K562 (cell line): ENCODE data around the gene BNIPL. TPM values are rescaled to one million over a fixed set of nuclear protein-coding genes. Genes with fewer than 3 reads are reported as not detected.

Experiments used
- ATAC-seq: fragments of 200-7000 bp; cut with Tn5 transposase; 3 replicates; pipeline ENCODE4 v1.9.1; 2020; ENCODE audit warnings: moderate library complexity
- BruUV-seq: library from RNA; stranded (reverse); fragments of 400-500 nt; replicated peaks from 2 replicates; lab custom pipeline; 2021; lab: Mats Ljungman, UMichigan
- CTCF ChIA-PET: fragments of 300-600 bp; formaldehyde crosslinking; extraction: SDS; loops from one replicate; lab custom pipeline; 2021; ENCODE audit warnings: low intra/inter-chr PET ratio; lab: Yijun Ruan, JAX
- POLR2A ChIA-PET: fragments of 300-600, 350-650 bp; sonication (Branson Sonifier 250); formaldehyde crosslinking; extraction: SDS; loops from one replicate; lab custom pipeline; 2021; ENCODE audit warnings: antibody characterized with exemption, inconsistent platforms; lab: Yijun Ruan, JAX
- DNase-seq, 4 experiments: peaks; one replicate each; pipeline versions ENCODE4 v3.0.0 to v3.0.0-alpha.2; 2011 to 2018; ENCODE audit warnings: low spot score in 3 of 4, mixed read lengths in 3 of 4; ENCODE audit errors: extremely low read depth in 1 of 4
- FAIRE-seq: peaks from 2 replicates; lab custom pipeline; 2011; peaks lifted over from hg19 to GRCh38; lab: Jason Lieb, UNC
- H2AFZ ChIP-seq: 2 replicates; pipeline ENCODE4 v1.6.0; 2011; ENCODE audit warnings: low read depth, low read length, control low read depth, inconsistent platforms
- H3K27ac ChIP-seq: fragments of 200-600 bp; 3 replicates; pipeline ENCODE4 v1.8.0; 2011; ENCODE audit warnings: low read depth, mild to moderate bottlenecking, control low read depth, inconsistent platforms, low read length, moderate library complexity, mixed read lengths; ENCODE audit errors: extremely low read depth
- H3K27me3 ChIP-seq, 2 experiments: fragments of 300-600 bp in 1 of 2; 2 replicates in 1 of 2; 3 replicates in 1 of 2; pipeline versions ENCODE4 v1.6.0 to v1.8.0; 2011; ENCODE audit warnings: inconsistent platforms in 2 of 2, low read length in 2 of 2, mild to moderate bottlenecking in 1 of 2, mixed read lengths in 1 of 2, moderate library complexity in 1 of 2; ENCODE audit not compliant: control insufficient read depth in 2 of 2, insufficient read depth in 2 of 2
- H3K36me3 ChIP-seq: fragments of 300-600 bp; 3 replicates; pipeline ENCODE4 v1.8.0; 2011; ENCODE audit warnings: mild to moderate bottlenecking, low read length, inconsistent platforms; ENCODE audit not compliant: control insufficient read depth, insufficient read depth
- H3K4me1 ChIP-seq, 2 experiments: fragments of 200-600 bp in 1 of 2; replicated peaks in 1 of 2; 2 replicates in 1 of 2; 3 replicates in 1 of 2; pipeline versions ENCODE4 v1.5.1 to v1.8.0; 2011; ENCODE audit warnings: inconsistent platforms in 2 of 2, low read length in 2 of 2, mild to moderate bottlenecking in 1 of 2, mixed read lengths in 1 of 2, moderate library complexity in 1 of 2; ENCODE audit not compliant: control insufficient read depth in 2 of 2, insufficient read depth in 2 of 2
- H3K4me2 ChIP-seq: 2 replicates; pipeline ENCODE4 v1.6.1; 2011; ENCODE audit warnings: low read length, control low read depth, inconsistent platforms, mixed read lengths; ENCODE audit not compliant: insufficient read depth
- H3K4me3 ChIP-seq: fragments of 200-600 bp; sonication (generic), shearing (Covaris generic); 2 replicates; pipeline ENCODE4 v1.5.1; 2016; ENCODE audit warnings: control low read depth, inconsistent platforms
- H3K79me2 ChIP-seq: fragments of 200-600 bp; 3 replicates; pipeline ENCODE4 v1.8.0; 2011; ENCODE audit warnings: low read length, inconsistent platforms; ENCODE audit not compliant: control insufficient read depth, insufficient read depth
- H3K9ac ChIP-seq, 2 experiments: 2 replicates each; pipeline versions ENCODE4 v1.6.0 to v1.6.1; 2011; ENCODE audit warnings: low read depth in 2 of 2, low read length in 2 of 2, control low read depth in 1 of 2, inconsistent platforms in 1 of 2, mild to moderate bottlenecking in 1 of 2, mixed read lengths in 1 of 2; ENCODE audit not compliant: insufficient read depth in 1 of 2
- H3K9me1 ChIP-seq: one replicate; pipeline ENCODE4 v1.6.0; 2011; ENCODE audit warnings: inconsistent platforms, mild to moderate bottlenecking, low read length, moderate library complexity; ENCODE audit not compliant: control insufficient read depth, insufficient read depth
- H3K9me3 ChIP-seq: replicated peaks from 2 replicates; pipeline ENCODE4 v1.5.1; 2011; ENCODE audit warnings: low read depth, low read length, inconsistent platforms; ENCODE audit not compliant: control insufficient read depth, insufficient read depth
- H4K20me1 ChIP-seq: replicated peaks from 2 replicates; pipeline ENCODE4 v1.6.1; 2011; ENCODE audit warnings: low read length, inconsistent platforms, mixed read lengths; ENCODE audit not compliant: control insufficient read depth, insufficient read depth
- ETV5 ChIP-seq: sonication (generic); formaldehyde crosslinking; IDR thresholded peaks from 2 replicates; pipeline ENCODE4 v1.4.0; 2020; ENCODE audit warnings: low read depth, mild to moderate bottlenecking, missing genetic modification reagents
- FOXK2 ChIP-seq, 2 experiments: fragments of 450-650 bp; IDR thresholded peaks in 1 of 2; conservative IDR thresholded peaks in 1 of 2; 2 replicates each; pipeline ENCODE4 v1.6.1; 2016; ENCODE audit warnings: low read depth in 2 of 2, mild to moderate bottlenecking in 1 of 2
- GABPA ChIP-seq: fragments of 200-800 bp; sonication (Bioruptor generic); conservative IDR thresholded peaks from 2 replicates; pipeline ENCODE4 v1.6.1; 2016; ENCODE audit warnings: low read depth, missing genetic modification characterization, missing compliant biosample characterization
- HCFC1 ChIP-seq: IDR thresholded peaks from 2 replicates; pipeline ENCODE4 v1.6.1; 2012; ENCODE audit warnings: low read depth, low read length, improper control_type of control experiment
- KDM5B ChIP-seq: fragments of 200-600 bp; sonication (generic); IDR thresholded peaks from 2 replicates; pipeline ENCODE4 v1.6.1; 2012; ENCODE audit warnings: low read depth, mild to moderate bottlenecking, moderate library complexity, low read length, control low read depth, inconsistent platforms; ENCODE audit not compliant: insufficient replicate concordance
- MEF2A ChIP-seq: IDR thresholded peaks from 2 replicates; pipeline ENCODE4 v1.6.1; 2011; ENCODE audit warnings: low read depth, mild to moderate bottlenecking, low read length, moderate library complexity; ENCODE audit not compliant: control insufficient read depth
- RCOR1 ChIP-seq, 2 experiments: IDR thresholded peaks; 2 replicates each; pipeline ENCODE4 v1.6.1; 2012; ENCODE audit warnings: low read depth in 2 of 2, low read length in 2 of 2, borderline replicate concordance in 1 of 2, improper control_type of control experiment in 1 of 2
- SPI1 ChIP-seq: IDR thresholded peaks from 2 replicates; pipeline ENCODE4 v1.6.1; 2011; ENCODE audit warnings: low read depth, low read length, control low read depth, borderline replicate concordance
- SRSF3 ChIP-seq: fragments of 200-400 bp; formaldehyde crosslinking; IDR thresholded peaks from 2 replicates; pipeline ENCODE4 v1.6.1; 2016; ENCODE audit warnings: mild to moderate bottlenecking, low read length, moderate library complexity; ENCODE audit not compliant: insufficient read depth
- TFE3 ChIP-seq: fragments of 450-650 bp; formaldehyde crosslinking; IDR thresholded peaks from 2 replicates; pipeline ENCODE4 v1.4.0; 2020; ENCODE audit warnings: mild to moderate bottlenecking, mixed read lengths
- TOE1 ChIP-seq, 2 experiments: fragments of 450-650 bp in 1 of 2; sonication (generic) in 1 of 2; formaldehyde crosslinking in 1 of 2; IDR thresholded peaks; 2 replicates each; pipeline versions ENCODE4 v1.7.1 to v1.8.0; 2016 to 2022; ENCODE audit warnings: borderline replicate concordance in 2 of 2, mild to moderate bottlenecking in 2 of 2, antibody characterized with exemption in 1 of 2, inconsistent platforms in 1 of 2, low read depth in 1 of 2, missing genetic modification reagents in 1 of 2, moderate library complexity in 1 of 2
- USF2 ChIP-seq: sonication (generic); formaldehyde crosslinking; IDR thresholded peaks from 2 replicates; pipeline ENCODE4 v1.5.0; 2020; ENCODE audit warnings: missing genetic modification reagents
- ZBTB2 ChIP-seq: fragments of 450-650 bp; IDR thresholded peaks from 2 replicates; pipeline ENCODE4 v1.6.1; 2016; ENCODE audit warnings: antibody characterized with exemption
- ZNF3 ChIP-seq: fragments of 250-450 bp; sonication (Bioruptor Pico); IDR thresholded peaks from 2 replicates; pipeline ENCODE4 v1.5.0; 2021; ENCODE audit warnings: mild to moderate bottlenecking, moderate library complexity
- ZNF384 ChIP-seq: IDR thresholded peaks from 2 replicates; pipeline ENCODE4 v1.6.1; 2012; ENCODE audit warnings: low read depth, low read length, improper control_type of control experiment
- WGBS: fragments of 100-300 bp; shearing (Covaris generic); methylation state at CpG from one replicate; pipeline ENCODE4 v1.1.6; 2016; ENCODE audit warnings: low coverage, mixed read lengths; ENCODE audit not compliant: insufficient coverage; ENCODE audit errors: missing lambda C conversion rate; 5-methylcytosine and 5-hydroxymethylcytosine counted together
- in situ Hi-C: fragments of 300-500 bp; cut with MboI; formaldehyde crosslinking; loops from 4 replicates; pipeline ENCODE4 v1.15.0; 2018; ENCODE audit warnings: inconsistent platforms, mixed read lengths
- intact Hi-C: fragments of 100-400 bp; cut with micrococcal nuclease; formaldehyde crosslinking; loops from 2 replicates; pipeline ENCODE4 v1.14.2; 2022
- polyA plus RNA-seq, 8 experiments: library from polyadenylated mRNA; depleted of rRNA in 4 of 8; stranded (reverse) in 5 of 8; unstranded in 3 of 8; fragments of >200 nt; fragmentation: Nextera tagmentation in 2 of 8; fragmentation: Illumina TruSeq in 1 of 8; extraction: Ambion mirVana in 2 of 8; extraction: Trizol in 1 of 8; gene quantifications; 2 replicates each; pipeline versions ENCODE4 v1.2.1 to v1.2.3, GENCODE V29; 2011 to 2014; ENCODE audit warnings: inconsistent platforms in 1 of 8, missing spikeins in 1 of 8
- total RNA-seq, 7 experiments: library from RNA; depleted of rRNA in 6 of 7; stranded (reverse); fragments of >200 nt in 6 of 7; fragmentation: Illumina TruSeq in 2 of 7; extraction: Trizol in 2 of 7; gene quantifications; 2 replicates each; pipeline versions ENCODE4 v1.2.1 to v1.2.3, GENCODE V29; 2011 to 2021; ENCODE audit warnings: low replicate concordance in 1 of 7

Gene BNIPL
- total and polyA plus RNA-seq, 9 of the 15 experiments (the other 6 are each of a cell fraction or from before 2014, with no cell fraction given) = 0.08 to 1.4 (median 0.68) TPM

- no TSS peak for BruUV-seq
- WGBS = 14% methylated on average over 4 of the region's 4 CpGs
- TF ChIP-seq SRSF3 (no peak), RCOR1 (IDR thresholded peaks at IDR 0.05; ENCODE audit: borderline replicate concordance in 1 of 2, low read depth in 2 of 2, low read length in 2 of 2) (peak in 1 of 2 experiments; percentile 26; a peak in 1 of 4 replicates), ETV5 (CRISPR knock-in tag) (0 out of 2 replicates have a peak, but pooled peaks have one; percentile 54), ZNF384 (peak; percentile 46; the same call in 1 of the 2 replicates), TFE3 (CRISPR knock-in tag) (peak; percentile 49; the same call in 1 of the 2 replicates), ZBTB2 (peak; percentile 40; the same call in 1 of the 2 replicates), FOXK2 (conservative IDR thresholded peaks at IDR 0.05 in 1 of 2, IDR thresholded peaks at IDR 0.05 in 1 of 2; ENCODE audit: low read depth in 2 of 2) (peak; percentile 20 to 78; a peak in 1 of 4 replicates), MEF2A (peak; percentile 90), USF2 (CRISPR knock-in tag) (peak; percentile 73), GABPA (tag) (peak; percentile 67), ZNF3 (CRISPR knock-in tag) (no peak), TOE1 (IDR thresholded peaks at IDR 0.05; ENCODE audit: borderline replicate concordance) (peak; percentile 80), TOE1 (CRISPR knock-in tag; IDR thresholded peaks at IDR 0.05; ENCODE audit: borderline replicate concordance, low read depth) (no peak), HCFC1 (no peak), SPI1 (0 out of 2 replicates have a peak, but pooled peaks have one; percentile 45), KDM5B (no peak)
Measured at GRCh38 chr1:151001602-151002001, 34.8 kb upstream of the BNIPL start.

More at GRCh38 chr1:151001602-151002001, 34.8 kb upstream of the BNIPL start:
- in situ Hi-C loops = no loop called here
- peak; percentile 61 for ATAC-seq
- H3K4me1 ChIP-seq = peaks cover 49 to 55% of the 10 kb centered on the region in 2 experiments
- peak; percentile 70 for FAIRE-seq
- H3K36me3 ChIP-seq = peaks cover 7% of the 10 kb centered on the region; the same call in 2 of the 3 replicates
- H3K9me1 ChIP-seq = no peaks in the 10 kb centered on the region
- H3K79me2 ChIP-seq = peaks cover 9% of the 10 kb centered on the region; the same call in 1 of the 3 replicates
- H3K4me3 ChIP-seq = no peak overlapping the region
- POLR2A ChIA-PET = interaction anchor here (0.6 to 2.0 kb wide), 12 partner anchors 10 to 882 kb away, joined by 3 to 7 read pairs (median 4); partner anchors contain the start of genes ANXA9 and MCL1
- peak; percentile 54 to 68 (median 58) for DNase-seq
- H2AFZ ChIP-seq = no peak overlapping the region
- H3K27ac ChIP-seq = peak overlapping the region; percentile 64; the same call in 2 of the 3 replicates
- H3K4me2 ChIP-seq = 0 out of 2 replicates have a peak overlapping the region, but pooled peaks have one; percentile 13
- H3K9ac ChIP-seq = peak overlapping the region; percentile 25 to 27; a peak in 1 of 4 replicates
- no peaks in the 10 kb centered on the region for H3K9me3 ChIP-seq
- CTCF ChIA-PET = no interaction called here
- no peaks in the 10 kb centered on the region for H4K20me1 ChIP-seq
- H3K27me3 ChIP-seq = no peaks in the 10 kb centered on the region
- intact Hi-C loops = no loop called here
